ENCODE data around the gene DIPK1C. TPM values are rescaled to one million over a fixed set of nuclear protein-coding genes. Genes with fewer than 3 reads are reported as not detected.

DIPK1C gene
- not detected in 5 replicates for total RNA-seq (2022; extraction: Qiagen RNA extraction)

GRCh38 chr18:74457043-74457724, at the start of gene DIPK1C:
DIPK1C (minus strand) TSS chr18:74457308; CDS start chr18:74457259, 49 bp downstream.

GRCh38 chr18:74495581-74496507, 38.7 kb upstream of the DIPK1C start, which contains the start of gene CNDP2:
CNDP2 (plus strand) TSS chr18:74496363; CDS start chr18:74499974, 3,611 bp downstream.

Other genes with a start within 250 kb of the DIPK1C start
- gene CYB5A, start 165.3 kb downstream of the DIPK1C start, total RNA-seq (2022; extraction: Qiagen RNA extraction) = 120 to 138 TPM (median 127 TPM) in 5 replicates
- not detected in 5 replicates for gene C18orf63, start 141.5 kb downstream of the DIPK1C start, total RNA-seq (2022; extraction: Qiagen RNA extraction)
- gene CNDP2, start 39.1 kb upstream of the DIPK1C start, total RNA-seq (2022; extraction: Qiagen RNA extraction) = 75.6 to 98.9 TPM (median 80.5 TPM) in 5 replicates
- 0.08 TPM in 1 of 5 replicates, not detected in the others for gene CNDP1, start 77.2 kb upstream of the DIPK1C start, total RNA-seq (2022; extraction: Qiagen RNA extraction)
- 2.4 to 3.0 TPM (median 2.6 TPM) in 5 replicates for gene ZNF407, start 140.6 kb upstream of the DIPK1C start, total RNA-seq (2022; extraction: Qiagen RNA extraction)